8988T (cell line): ENCODE measurements around the gene CD86.

Experiments used
- DNase-seq: peaks from one replicate; pipeline ENCODE4 v3.0.0; 2011

The CD86 gene

GRCh38 chr3:122063908-122064307 lies 8.7 kb downstream of the CD86 start:
- DNase-seq = no peak

GRCh38 chr3:122064326-122064725 lies 9.2 kb downstream of the CD86 start:
- DNase-seq = no peak

DNA sequence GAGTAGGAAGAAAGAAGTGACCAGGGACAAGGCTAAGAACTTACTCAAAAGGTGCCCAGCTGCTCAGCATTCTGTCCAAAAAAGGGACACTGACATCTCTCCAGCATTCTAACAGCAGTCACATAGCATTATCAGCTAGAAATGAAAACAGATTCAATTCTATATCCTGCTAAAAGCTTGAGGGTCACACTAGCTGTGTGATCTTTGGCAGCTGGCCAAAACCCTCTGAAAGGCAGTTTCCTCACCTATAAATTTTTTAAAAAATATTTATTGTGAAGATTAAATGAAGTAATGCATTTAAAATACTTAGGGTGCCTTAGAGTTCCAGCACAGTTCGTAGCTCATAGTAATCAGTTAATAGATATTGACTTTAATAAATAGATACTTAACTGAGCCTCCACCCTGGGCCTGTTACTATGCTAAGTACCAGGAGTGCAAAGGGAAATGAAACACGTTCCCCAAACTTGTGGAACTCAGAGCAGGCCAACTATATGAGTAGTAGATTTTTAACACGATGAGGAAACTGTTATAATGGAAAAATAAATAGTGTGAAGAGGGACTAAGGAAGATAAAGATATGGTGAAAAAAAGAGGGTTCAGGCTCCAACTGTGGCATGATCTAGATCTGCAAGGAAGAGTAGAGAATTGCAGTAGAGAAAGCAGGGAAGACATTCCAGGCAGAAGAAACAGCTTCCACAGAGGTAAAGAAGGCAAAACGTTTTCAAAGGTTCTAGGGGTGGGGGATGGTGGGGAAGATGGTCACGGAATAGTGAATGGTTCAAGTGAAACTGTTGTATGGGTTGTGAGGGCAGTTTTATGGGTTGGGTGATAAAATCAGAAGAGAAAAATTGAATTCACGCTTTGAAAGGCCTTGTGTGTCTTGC lies 11.4 kb downstream of the CD86 start:
- no peak for DNase-seq

DNA sequence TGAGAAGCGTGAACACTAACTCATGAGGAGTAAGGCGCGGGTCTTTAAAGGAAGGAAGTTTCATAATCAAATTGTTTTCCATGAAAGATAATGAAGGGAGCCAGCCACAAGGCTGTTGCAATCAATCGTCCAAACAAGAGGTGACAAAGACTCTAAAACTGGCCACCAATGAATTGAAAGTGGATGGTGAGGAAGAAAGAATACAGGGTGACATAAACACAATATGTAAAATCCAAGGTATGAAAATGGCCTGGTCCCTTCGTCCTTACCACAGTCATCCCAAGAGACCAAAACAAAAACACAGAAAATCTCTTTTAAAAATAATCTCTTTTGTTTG lies 12.0 kb downstream of the CD86 start:
- no peak for DNase-seq

- no peak for DNase-seq
Measured at GRCh38 chr3:122067588-122068240, 12.6 kb downstream of the CD86 start.

GRCh38 chr3:122074621-122075265 lies 19.6 kb downstream of the CD86 start:
- DNase-seq = no peak

- no peak for DNase-seq
Measured at GRCh38 chr3:122076491-122077292, 21.5 kb downstream of the CD86 start.

DNA sequence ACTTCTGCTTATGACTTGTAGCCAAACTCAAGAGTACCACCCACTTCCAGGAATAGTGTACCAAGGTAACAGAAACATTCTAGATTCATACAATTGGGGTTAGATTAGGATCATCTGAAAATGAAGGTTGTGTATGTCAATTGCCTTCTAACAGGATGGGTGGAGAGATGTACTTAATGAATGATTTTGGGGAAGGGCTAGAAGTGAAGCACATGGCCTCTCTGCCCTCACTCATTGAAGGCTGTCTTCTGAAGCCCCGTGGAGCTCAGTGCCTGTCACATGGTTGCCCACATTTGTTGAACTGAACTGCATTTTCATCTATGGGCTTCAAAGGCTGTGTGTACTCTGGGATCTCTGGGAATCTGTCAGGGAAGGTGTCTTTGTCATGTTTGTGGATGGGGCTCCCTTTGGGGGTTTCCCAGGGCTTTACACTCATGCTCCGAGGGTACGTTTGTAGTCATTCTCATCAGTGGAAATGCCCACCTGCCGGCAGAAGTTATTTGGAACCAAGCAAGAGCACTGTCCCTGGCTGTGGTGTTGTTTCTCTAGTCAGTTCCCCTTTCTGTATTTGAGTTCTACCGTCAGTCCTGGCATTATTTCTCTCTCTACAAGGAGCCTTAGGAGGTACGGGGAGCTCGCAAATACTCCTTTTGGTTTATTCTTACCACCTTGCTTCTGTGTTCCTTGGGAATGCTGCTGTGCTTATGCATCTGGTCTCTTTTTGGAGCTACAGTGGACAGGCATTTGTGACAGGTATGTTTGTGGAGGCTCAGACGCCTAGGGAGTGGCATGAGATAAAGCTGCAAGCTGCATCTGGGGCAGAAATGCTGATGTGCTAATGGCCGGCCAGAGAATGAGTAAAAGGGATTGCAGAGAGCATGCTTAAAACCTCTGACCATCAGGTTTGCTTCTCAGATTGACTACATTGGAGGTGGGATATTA lies 22.4 kb downstream of the CD86 start:
- DNase-seq = no peak

- DNase-seq = no peak
Measured at GRCh38 chr3:122078235-122078935, 23.2 kb downstream of the CD86 start.

DNA sequence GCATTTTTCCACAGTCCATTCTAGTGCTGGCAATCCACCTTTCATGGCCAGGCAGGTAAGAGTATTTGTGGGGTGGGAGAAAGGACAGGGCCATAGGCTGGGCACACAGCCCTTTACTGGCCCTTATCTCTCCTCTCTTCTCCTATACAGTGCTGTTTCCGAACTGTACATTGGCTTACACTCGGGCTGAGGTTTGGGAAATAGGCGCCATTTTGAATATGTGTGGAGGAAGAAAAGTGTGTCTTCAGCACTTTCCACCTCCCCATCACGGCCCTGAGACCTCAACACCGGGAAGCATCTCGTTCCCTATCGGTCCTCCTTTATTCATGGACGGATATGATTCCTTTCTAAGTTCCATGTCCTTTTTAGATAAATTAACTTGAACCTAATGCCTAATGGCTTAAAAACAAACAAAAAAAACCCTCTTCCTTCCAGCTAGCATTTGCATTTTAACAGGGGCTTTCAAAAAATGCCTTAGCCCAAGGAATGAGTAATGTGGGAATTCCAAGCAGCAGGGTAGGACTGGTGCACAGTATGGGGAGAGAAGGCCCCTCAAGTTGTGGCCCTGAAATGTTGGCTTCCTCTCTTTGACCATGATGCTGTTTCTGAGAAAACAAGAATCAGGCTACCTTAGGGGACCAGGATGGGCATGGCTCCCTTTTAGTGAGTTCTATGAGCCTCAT lies 24.5 kb downstream of the CD86 start:
- no peak for DNase-seq

- no peak for DNase-seq
Measured at GRCh38 chr3:122080207-122080587, 25.0 kb downstream of the CD86 start.

DNA sequence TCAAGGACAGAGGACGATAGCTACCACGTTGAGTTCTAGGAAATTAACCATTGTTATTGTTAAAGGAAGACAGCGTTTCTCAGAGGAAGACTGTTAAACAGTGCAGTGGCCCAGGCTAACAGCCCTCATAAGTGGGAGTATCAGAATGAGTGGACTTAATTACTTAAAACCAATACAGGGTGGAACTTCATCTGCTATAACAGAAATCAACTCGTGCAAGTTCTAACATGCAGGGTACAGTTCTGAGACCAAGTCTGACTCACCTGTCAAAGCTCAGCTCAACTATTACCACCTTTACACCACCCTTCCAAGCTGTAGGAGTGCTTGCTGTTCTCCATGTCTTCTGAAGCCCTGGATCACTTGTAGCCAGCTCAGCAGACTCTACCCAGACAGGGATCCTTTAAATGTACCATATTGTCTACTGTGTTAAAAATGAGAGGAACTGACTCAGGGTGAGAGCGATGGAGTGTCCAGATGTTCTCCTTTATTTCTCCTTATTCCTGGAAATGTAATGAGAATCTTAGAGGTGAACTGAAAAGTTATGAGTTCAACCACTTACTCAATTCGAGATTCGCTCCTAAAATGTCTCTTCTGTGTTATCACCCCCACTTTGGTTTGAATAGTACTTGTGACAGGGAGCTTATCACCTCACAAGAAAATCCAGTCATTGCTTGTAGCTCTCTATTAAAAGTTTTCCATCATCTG lies 26.5 kb downstream of the CD86 start:
- DNase-seq = no peak

DNA sequence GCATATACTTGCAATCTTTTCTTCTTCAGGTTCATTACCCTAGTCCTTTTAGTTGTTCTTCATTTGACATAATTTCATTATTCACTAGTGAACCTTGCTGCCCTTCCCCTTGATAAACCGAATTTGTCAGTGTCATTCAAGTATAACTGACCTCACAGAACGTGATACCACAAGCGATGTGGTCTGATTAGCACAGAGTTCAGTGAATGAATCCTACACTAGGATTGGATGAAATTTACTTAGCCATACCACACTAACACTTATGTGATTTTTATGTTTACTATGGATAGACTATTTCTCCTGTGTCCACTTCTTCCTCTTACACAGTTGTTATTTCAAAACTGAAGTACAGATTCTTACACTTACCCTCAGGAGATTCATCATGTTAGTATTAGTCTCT lies 27.2 kb downstream of the CD86 start:
- no peak for DNase-seq

DNA sequence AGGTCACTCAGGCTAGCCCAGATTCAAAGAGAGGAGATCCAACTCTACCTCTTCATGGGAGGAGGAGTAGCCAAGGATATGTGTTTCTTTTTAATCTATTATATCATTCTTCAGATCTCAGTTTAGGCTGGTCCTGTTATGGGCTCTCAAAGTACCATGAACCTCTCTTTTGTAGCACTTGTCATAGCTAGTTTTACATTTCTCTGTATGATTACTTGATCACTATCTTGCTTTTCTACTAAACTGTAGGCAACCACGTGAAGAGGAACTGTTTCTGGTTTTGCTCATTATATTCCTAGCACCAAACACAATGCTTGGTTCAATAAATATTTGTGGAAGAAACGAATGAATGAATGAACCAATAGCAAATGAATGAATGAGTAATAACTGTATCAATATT lies 29.6 kb downstream of the CD86 start:
- DNase-seq = no peak

- no peak for DNase-seq
Measured at GRCh38 chr3:122085673-122086072, 30.5 kb downstream of the CD86 start.

- no peak for DNase-seq
Measured at GRCh38 chr3:122088531-122088930, 33.4 kb downstream of the CD86 start.

DNA sequence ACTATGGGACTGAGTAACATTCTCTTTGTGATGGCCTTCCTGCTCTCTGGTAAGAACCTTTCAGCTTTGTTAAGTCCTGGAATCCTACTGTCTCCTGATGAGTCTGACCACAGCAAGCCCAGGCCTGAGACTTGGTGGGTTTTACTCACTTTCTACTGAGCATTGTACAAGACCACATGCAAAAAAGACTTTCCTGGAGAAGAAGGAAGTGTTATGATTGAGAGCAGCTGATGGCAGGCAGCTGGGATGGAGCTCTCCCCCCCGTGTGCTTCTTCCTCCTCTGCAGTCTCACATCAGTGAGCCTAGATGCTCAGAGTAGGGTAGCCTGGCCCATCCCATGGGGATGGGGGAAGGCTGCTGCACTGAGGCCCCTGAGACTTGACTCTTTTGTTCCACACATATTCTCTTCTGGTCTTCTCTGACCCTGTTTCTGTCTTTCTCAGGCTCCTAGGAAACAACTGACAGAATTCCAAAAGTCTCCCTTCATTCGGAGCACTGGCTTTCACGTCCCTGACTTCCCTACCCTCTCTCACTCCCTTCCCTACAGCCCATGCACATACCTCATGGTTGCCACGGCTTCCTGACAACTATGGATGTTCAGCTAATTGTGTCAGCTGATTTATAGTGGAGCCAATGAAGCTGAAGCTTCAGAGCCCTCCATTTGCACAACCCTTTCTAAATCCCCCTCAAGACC lies 36.6 kb downstream of the CD86 start:
- no peak for DNase-seq

DNA sequence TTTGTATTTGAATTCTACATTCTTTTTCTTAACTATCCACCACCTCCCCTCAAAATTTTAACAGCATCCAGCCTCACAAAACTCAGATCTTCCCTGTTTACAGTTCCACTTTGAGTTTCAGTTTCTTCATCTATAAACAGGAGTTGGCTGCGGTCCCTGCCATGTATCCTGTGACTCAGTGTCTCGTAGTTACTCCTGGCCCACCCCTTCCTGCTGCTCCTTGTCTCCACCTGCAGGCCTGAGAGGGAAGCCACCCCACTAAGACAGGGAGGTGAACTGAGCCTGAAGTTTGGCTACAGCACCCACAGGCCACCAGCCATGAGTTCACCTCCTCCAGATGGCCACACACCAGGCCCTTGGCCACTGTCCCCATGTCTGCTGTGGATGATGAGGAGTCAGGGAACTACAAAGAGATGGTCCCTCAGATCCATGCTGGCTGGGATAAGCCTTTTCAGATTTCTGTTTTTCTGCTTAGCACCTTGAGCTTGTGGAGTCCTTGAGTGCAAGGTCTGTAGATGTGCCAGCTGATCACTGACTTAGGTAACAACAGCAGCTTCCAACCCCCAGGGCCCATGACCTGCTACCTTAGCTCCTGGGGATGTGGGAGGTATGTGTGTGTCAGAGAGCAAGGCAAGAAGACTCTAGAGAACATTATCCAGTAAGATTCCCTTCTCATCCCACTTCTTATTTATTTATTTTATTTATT lies 37.5 kb downstream of the CD86 start:
- peak; percentile 18 for DNase-seq

DNA sequence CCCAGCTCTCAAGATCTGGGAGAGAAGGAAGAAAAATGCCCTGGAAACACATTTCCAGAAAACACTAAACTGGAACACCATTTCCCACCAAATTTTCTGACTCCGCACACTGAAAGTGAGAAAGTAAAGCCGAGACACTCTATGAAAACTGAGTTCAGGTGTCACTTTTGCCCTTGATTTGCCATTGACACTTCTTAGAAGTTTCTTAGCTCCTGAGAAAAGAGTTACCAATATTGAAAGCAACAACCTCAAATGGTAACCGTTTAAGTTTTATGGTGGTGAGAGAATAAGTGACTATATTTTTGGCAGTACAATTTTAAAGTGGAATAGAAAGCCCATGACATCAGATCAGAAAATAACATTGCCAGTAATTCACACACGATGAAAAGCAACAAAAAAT lies 39.0 kb downstream of the CD86 start:
- DNase-seq = no peak
